ENCODE measurements around the gene ZMYM2.

The ZMYM2 gene

DNA sequence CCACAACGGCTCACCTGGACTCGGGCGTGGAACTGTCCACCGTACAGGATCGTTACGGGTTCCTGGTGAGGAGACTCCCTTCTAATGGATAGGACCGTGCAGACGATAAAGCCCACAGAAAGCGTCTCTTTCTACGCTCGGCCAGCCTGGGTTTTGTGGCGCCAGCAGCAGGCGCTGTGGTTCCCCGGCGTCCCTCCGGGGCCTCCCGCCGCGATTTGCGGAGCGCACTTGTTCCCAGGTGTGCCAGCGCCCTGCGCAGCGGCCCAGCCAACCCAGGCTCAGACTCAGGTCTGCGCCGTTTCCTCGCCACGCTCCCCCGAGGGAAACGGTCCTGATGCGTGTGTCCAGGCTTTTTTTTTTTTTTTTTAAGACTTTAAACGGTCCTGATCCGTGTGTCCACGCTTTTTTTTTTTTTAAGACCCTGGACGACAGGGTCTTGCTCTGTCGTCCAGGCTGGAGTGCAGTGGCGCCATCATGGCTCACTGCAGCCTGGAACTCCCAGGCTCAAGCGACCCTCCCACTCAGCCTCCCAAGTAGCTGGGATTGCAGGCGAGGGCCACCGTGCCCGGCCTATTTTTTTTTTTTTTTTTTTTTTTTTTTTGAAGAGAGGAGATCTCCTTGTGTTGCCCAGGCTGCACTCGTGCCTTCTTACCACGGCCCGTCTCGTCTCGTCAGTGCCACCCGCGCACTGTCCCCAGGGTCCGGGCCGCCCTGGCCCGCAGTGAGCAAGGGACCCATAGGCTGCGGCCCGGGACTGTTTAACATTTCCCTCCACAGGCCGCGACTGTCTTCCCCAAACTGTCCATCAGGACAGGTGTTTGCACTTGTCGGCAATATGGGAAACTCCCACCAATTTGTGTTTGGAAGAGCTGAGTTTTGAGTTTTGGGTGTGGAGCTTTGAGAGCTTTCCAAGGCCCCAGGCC lies 178.5 kb downstream of the ZMYM2 start:
- no peak for DNase-seq (ENCODE audit: low read depth)

GRCh38 chr13:20137875-20138274 lies 179.3 kb downstream of the ZMYM2 start:
- DNase-seq (ENCODE audit: low read depth) = no peak

DNA sequence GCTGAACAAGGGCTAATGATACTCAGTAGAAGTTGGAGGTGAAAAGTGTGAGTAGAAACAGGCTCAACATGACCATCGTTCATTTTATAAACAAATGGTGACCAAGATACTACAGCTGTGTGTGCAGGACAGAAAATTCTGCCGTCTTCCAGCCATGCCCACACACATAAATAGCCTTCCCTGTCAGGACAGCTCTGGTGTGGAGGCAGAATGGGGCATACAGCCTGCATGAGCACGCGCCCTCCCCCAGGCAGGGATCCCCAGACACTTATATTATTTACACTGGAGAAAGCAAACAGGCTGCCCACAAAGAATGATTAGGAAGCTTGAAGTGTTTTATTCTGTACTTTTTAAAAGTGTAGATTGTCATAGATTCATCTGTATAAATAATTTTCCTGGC lies 182.0 kb downstream of the ZMYM2 start:
- DNase-seq (ENCODE audit: low read depth) = no peak

Data from GM04503 (cell line).